GM18868 (cell line): ENCODE measurements around the gene IP6K3.

Experiments
- ATAC-seq: cut with Tn5 transposase; IDR thresholded peaks from one replicate; pipeline ENCODE4 v1.9.1; 2021; ENCODE audit warnings: mild to moderate bottlenecking, moderate library complexity; ENCODE audit not compliant: unreplicated experiment

Gene IP6K3

DNA sequence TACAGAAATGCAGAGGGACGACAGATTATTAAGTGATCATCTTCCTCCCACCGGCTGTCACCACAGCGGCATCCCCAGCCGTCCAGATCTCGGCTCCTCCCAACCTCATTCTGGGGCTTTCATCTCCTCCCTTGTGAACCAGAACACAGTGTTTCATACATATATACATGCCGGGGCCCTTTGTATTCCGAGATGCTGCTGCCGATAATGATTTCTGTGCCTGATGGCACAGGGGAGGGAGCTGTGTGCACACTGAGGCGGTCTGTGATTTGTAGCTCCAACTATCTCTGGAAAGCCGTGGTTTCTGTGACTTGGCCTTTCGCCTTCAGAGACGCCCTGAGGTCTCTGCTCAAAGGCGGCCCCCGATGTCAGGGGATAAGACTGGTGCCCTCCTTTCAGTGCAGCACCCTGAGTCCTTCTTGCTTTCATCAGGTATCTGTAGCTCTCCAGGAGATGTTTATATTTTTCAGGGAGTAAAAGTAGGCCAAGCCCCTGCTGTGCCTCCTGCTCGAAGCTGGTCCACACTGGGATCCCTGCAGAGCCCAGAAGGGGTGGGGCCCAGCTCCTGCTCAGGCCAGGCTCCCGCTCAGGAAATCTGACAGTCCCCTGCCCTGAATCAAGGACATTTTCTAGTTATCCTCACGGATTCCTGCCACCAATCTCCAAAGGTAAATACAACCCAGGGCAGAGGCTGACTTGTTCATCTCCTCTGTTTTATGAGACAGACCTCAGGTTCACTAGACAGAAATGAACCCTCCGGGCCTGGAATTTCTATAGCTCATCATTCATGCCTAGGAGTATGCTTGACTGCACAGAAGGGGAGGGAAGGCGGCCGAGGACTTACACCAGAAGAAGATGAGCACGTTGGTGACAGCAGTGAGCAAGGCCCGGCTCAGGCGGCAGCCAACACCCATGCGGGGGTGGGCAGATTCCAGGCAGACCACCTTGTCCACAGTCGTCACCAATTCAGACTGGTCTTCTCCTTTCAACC is 31.0 kb upstream of the IP6K3 start:
- no peak for ATAC-seq

DNA sequence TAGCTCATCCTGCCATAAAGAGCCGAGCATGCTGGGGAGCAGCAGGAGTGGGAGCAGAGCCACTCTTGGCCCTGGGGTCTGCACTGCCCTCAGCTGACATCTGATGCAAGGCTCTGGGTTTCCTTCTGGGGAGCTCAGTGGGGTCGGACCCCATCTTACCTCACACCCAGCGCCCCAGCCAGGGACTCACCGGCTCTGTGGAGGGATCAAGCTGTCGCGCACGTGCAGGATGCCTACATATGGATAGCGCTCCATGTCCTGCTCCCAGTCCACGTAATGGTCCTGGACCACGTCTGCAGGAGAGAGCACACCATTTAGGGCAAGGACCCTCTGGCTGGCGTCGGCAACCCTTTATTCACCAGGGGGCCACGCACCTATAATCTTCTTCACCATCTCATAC is 30.1 kb upstream of the IP6K3 start:
- ATAC-seq, result no peak

DNA sequence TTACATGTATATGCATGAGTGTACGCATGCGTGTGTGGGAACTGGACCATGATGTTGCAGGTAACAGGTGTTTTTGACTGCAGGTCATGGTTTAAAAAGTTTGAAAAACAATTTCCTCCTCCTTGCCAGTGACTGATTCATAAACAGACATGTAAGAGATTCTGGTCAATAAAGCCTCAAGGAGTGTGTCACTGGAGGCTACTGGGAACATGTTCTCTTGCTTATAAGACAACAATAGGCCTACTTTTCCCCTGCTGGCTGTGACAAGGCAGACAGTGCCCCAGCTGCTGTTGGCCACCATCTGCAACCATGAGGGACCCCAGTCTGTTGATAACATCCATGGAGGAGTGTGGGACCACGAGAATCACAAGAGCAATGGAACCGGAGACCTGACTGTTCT is 29.5 kb upstream of the IP6K3 start:
- no peak for ATAC-seq

DNA sequence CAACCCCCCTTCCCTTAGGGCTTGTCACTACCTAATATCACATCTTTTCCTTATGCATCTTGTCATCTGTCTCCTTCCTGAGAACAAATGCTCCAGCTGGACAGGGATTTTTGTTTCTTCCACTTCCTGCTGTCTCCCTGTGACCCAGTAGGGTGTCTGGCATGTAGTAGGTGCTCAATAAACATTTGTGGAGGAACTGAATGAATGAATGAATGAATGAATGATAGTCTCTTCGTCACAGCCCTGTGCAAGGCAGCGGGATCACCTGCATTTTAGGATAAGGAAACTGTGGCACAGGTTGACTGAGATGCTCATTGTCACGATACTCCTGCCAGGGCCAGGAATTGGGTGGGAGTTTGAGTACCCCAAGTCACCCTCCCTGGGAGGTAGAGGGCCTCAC is 28.1 kb upstream of the IP6K3 start:
- ATAC-seq, result no peak

DNA sequence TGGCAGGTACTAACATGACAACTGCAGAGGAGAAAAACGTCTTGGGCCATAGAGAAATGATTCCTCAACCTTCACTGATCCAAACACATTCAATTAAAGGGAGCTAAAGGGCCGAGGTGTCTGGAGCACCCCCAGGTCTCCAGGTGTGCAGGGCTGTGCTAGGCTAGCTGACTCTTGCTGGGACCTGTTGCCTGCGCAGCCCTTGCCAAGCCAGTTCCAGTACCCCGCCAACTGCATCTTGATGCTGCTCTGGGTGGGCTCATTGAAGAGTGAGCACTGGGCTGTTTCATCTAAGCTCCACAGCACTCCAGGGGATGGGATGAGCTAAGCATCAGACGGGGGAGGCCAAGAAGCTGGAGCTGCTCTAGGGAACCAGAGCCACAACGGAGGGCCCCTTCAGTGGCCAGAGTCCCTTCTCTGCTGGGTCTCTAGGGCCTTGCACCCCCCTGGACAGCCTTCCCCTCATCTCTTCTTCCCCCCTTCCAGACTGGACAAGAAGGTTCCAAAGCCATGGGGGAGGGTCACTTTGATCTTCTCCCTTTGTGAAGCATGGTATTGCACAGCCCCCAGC is 26.3 kb upstream of the IP6K3 start:
- no peak for ATAC-seq

DNA sequence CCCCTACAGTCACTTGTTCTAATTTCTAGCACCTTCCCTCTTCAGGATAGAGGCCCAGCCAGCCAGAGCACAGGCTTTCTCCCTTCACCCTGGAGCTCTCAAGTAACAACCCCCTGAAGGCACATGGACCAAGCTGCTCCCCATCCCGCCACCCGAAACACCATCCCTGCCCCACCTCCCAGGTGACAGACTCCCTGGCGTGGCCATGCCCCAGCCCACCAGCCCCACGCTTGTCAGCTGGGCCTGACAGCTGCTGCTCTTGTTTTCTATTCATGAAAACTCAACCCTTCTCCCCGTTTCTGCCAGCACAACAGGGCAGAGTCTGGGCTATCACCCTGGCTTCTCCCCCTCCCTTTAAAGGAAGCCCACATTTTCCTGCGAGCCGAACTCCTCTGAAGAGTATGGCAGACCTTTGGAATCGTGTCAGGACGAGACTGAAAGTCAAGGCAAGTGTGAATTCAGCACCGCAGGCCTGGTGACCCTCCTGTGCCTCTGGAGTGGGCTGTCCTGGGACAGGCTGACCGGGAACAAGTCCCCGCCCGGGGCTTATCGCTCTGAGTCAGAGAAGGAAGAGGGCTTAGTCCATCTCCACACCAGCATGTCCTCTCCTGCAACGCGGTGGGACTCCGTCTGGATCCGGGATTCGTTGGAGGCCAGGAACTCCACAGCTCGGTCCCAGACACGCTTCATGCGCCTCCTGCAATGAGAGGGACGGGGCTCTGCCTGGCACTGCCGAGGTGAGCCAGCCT is 25.6 kb upstream of the IP6K3 start:
- ATAC-seq, result no peak

DNA sequence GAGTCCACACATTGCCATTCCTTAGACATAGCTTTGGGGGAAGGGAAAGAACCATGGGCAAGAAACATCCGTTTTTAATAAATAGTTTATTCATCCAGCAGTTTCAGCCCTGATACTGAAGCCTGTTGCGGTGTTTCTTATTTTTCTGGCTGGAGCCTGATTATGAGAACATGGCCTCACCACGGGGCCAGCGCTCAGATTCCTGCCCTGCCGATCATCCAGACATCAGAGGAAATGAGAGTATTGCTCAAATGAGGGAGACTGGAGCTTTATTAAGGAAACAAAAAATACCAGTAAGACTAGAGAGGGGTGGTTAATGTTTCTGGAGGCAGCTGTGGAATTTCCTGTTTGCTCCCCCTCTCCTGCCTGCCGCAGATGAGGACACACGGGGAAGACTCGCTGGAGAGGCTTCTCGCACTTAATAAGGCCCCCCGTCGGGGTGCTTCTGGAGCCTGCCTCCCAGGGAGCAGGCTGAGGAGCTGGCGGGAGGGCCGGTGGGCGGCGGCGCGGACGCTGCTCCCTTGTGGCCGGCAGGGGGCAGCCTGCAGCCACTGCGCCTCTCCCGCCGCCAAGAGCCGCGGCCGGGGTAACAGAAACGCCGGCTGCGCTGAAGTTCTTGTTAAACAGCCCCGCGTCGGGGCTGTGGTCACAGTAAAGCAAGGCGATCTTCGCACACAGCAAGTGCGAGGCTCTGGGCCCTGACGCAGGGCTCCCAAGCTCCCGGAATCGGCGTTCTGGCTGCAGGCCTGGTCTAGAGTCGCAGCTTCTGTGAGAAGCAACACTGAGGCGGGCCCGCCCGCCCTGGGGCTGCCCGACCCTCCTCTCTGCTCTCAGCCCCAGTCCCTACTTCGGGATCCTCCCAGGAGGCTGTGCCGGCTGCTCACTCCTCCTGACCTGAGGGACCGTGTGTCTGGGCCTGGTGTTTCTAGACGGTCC is 24.7 kb upstream of the IP6K3 start:
- no peak for ATAC-seq

DNA sequence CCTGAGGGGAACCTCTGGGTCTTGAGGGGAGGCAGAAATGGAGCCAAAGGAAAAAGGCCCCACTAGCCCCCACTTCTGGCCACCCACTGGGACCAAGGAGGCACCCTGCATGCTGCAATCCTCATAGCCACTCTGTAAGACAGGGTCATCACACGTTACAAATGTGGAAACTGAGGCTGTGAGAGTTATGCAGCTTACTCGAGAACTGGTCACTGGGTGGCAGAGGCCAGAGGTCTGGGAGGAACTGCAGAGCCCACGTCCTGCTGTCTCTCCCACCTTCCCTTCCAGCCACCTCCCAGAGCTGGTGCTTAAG is 24.1 kb upstream of the IP6K3 start:
- ATAC-seq, result no peak

DNA sequence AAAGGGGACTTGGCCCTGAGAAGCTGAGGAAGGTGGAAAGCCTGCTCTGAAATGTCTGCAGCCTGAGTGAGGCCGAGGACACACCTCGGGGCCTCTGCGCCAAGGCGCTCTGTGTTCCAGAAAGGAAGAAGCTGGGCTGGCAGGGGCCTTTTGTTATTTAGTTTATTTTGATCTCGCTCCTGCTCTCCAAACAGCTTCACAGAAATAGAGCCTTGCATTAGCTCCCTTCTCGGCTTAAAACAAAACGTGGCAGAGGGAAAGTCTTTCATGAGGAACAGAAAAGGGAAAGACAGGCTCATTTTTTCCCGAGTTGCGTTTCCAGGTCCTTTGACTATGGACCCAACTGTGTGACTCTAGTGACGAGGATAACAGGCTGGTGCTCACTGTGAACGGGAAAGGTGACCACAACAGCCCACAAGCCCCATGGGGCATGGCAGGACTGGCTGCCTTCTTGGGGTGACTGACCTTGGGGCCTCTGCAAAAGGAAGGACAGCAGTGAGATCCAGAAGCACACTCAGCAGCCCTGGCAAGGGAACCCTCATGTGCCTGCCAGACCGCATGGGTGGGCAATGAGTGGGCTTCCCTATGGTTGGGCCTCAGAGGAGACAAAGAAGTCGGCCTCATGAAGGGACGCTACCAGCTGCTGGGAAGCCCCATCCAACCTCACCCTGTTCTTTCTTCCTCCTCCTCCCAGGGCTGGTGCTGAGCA is 23.6 kb upstream of the IP6K3 start:
- ATAC-seq, result no peak

DNA sequence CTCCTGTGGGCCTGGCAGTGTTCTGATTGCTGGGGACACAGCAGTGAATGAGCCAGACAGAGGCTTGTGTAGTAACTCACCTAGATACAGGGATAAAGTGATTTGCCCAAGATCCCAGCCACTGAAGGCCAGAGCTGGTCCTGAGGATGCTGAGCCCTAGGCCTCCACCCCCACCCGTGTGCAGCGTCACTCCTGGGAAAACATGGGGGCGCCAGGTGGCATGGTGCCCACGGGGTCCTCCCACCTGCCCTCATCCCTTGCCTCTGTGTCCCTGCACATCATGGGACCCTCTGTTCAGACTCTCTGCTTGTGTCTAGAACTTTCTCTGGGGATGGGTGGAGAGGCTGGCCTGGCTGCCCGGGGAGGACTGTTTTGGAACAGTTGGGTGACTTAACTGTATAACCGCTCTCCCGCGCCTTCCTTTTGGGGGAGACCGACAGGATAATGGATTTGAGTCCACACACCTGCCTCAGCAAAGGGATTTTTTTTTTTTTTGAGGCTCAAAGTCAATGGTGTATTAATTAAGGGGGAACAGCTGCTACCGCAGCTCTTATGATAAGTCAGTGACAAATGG is 22.6 kb upstream of the IP6K3 start:
- ATAC-seq, result no peak

DNA sequence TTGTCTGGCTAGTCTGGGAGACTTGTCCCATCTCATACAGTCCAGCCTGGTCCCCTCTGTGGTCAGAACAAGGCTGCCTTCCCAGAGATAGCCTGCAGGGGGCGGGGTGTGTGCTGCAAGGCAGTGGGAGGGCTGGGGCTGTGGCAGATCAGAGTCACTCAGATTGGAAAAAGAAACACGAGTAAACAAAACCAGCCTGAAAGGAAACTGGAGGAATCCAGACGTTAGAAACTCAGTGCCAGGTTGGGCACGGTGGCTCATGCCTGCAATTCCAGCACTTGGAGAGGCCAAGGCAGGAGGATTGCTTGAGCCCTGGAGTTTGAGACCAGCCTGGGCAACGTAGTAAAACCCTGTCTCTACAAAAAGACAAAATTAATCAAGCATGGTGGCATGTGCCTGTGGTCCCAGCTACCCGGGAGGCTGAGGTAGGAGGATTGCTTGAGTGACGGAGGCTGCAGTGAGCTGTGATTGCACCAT is 22.0 kb upstream of the IP6K3 start:
- no peak for ATAC-seq

DNA sequence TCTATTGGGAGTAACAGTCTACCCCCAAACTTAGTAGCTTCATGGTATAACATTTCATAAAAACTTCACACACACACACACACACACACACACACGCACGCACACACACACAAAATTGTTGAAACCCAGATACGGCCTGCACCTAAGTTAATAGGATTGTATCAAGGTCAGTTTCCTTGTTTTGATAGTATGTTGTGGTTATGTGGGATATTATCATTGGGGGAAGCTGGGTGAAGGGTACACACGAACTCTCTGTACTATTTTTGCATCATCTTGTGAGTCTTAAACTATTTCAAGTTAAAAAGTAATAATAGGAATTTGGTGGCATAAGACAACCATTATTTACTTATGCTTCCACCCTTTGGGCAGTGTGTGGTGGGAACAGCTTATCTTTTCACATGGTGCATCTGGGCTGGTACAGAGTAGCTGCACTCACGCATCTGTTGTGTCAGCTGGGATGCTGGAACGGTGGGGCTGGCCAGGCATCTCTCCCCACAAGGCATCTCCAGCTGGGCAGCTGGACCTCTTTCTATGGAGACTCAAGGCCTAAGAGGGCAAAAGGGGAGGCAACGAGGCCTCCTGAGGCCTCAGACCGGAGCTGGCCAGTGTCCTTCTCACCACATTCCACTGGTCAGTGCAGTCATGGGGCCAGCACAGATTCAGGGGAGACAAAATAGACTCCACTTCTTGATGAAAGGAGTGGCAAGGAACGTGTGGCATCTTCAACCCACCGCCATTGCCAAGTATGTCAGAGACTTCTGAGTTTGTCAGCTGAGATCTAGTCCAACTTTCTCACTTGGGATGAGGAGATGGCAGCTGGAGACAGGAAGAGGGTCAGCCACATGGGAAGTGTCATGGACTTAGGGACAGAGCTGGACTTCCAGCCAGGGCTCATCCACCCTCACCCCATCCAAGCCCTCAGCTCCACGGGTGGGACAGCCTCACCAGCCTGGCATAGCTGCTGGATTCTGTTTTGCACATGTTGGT is 20.5 kb upstream of the IP6K3 start:
- no peak for ATAC-seq

DNA sequence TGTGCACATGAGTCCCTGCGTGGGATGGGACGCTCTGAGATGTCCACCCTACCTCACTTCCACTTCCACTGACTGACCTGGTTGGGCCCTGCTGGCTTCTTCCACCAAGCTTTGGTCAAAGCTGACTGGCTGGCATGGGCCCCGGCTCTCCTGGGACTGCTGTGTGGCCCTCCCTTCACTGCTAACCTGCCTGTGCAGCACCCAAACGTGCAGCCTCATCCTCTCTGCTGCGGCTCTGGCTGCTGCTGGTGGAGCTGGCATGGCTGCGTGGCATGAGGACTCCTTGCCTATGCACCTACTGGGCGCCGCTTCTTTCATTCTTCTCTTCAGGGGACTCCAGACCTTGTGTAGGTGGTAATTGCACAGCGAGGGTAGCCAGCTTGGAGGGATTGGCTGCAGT is 18.7 kb upstream of the IP6K3 start:
- ATAC-seq, result no peak

DNA sequence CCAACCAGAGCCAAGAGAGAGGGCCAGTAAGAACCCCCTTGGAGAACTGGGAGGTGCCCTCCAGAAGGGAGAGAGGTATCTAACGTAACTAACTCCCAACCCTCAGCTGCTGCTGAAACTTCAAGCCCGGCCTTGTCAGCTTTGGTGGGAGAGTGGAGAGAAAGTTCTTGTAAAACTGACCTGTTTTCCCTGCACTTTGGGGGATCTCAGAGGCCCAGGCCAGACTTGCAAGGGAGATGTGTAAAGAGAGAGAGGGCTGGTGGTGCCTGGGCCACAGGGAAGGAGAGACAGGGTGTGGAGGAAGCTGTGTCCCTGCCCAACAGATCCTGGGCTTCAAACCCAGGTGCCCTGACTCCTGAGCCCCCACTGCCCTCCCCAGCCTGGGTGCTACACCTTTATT is 17.3 kb upstream of the IP6K3 start:
- ATAC-seq, result no peak

DNA sequence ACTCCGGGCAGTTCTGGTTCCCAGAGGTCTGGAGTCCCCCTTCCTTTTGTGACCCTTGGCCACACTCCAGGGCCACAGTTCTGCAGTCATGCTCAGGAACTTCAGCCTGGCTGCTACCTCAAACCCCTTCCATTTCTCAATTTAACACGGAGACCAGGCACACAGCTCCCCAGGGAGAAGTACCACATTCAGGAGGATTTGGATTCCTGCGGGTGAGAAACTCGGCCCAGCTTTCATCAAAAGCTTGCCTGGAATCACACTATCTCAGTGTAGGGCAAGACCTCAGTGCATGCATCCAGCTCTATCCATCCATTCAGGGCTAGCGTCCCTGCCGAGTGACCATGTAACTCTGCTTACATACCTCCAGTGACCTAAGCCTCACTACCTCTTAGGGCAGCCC is 16.8 kb upstream of the IP6K3 start:
- ATAC-seq, result no peak

DNA sequence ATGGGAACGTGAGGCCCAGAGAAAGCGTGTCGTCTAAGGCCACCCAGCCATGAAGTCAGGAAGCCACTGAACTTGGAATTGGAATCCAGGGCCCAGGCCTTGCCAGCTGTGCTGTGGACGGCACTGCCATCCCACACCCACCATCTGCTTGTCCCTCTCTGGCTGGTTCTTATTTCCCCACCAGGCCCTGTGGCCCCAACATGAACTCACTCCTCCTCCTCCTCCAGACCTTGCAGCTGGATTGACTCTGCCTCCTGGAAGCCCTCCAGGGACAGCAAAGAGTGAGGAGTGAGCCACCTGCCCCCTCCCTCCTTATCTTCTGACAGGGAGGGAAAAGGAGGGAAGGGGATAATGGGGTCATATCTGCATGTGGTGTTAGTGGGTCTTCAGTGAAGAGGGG is 16.0 kb upstream of the IP6K3 start:
- ATAC-seq, result no peak

DNA sequence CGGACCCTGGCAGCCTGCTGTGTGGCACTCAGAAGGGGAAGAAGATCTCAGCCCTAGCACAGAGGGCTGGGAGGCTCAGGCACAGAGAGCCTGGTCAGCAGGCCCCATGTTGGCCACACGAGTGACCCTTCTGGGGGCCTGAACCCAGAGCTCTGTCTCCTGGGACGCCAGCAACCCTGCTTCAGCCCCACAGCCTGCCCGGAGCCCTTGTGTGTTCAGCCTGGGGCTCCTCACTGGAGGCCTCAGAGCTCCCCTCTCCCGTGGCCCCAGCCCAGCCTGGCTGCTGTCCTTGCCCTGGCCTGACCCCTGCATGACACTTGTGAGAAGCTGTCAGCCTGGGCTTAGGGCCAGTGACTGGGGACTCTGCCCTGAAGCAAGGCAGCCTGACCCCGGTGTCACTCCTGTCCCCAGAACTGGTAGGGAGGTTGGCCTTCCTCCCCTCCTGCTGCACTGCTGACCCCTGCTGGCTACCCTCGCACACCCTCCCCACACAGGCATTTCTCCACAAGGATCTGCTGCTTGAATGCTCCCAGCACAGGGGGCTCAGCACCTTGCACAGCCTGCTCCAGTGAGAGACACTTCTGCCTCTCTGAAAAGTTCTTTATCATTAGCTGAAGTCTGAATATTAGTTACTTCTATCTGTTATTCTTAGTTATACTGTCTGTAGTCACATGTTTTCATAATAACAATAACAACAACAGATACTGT is 15.4 kb upstream of the IP6K3 start:
- no peak for ATAC-seq

DNA sequence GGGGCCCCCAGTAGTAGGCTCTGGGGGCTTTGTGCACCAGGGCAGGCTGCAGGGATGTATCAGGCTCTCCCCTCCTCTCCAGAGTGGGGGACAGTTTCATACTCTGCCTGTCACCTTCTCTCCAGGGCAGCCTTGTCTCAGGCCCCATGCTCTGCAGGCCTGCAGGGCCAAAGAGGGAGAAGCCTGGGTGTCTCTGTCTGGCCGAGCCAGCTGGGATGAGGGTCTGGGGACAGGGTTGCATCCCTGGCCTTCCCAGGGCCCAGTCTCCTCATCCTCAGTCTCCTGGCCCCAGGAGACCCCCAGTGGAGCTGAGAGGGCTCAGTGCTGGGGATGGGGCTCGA is 14.8 kb upstream of the IP6K3 start:
- ATAC-seq, result no peak
